ENCODE data around the gene PDE5A.

PDE5A gene

DNA sequence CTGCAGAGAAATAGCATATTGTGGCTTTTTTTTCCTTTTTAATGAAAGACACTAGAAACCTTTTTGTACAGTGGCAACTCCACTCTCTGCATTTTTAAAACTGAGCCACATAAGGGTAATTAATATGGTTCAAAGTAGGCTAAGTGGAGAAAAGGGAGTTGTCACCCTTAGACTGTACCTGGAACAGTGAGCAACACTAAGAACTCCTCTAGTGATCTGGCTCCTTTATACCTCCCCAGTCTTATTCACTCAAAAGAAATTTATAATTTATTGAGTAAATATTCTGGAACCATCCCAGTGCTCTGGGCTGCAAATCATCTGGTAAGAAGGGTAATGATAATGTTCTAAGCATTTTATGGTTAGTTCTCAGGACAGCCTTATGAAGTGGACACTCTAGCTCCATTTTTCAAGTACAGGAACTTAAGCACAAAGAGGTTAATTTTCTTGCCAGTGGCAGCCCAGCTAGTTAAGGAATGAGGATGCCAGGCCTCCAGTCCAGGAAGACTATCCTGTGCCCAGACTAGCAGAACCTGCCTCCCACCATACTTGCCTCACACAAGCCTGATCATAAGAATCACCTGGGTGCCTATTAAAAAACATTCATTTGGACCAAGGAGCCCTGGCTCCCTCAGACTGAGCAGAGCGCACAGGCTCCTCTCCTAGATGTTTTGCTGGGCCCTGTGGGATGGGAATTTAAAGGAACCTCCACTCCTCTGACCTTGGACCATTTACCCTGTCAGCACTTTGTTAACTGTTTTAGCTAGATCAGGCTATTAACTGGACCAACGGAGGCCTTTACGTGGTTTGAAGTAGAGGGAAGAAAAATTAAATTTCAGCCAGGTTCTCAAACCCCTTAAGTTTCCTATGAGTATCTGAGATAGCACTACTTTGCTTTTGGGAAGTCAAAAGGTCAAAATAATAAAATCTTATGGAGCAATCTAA, 102.6 kb downstream of the PDE5A start:
- H3K4me3 ChIP-seq (ENCODE audit: low read depth, low read length) = no peak overlapping the region
- TF ChIP-seq, protein P1, sequence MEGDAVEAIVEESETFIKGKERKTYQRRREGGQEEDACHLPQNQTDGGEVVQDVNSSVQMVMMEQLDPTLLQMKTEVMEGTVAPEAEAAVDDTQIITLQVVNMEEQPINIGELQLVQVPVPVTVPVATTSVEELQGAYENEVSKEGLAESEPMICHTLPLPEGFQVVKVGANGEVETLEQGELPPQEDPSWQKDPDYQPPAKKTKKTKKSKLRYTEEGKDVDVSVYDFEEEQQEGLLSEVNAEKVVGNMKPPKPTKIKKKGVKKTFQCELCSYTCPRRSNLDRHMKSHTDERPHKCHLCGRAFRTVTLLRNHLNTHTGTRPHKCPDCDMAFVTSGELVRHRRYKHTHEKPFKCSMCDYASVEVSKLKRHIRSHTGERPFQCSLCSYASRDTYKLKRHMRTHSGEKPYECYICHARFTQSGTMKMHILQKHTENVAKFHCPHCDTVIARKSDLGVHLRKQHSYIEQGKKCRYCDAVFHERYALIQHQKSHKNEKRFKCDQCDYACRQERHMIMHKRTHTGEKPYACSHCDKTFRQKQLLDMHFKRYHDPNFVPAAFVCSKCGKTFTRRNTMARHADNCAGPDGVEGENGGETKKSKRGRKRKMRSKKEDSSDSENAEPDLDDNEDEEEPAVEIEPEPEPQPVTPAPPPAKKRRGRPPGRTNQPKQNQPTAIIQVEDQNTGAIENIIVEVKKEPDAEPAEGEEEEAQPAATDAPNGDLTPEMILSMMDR (IDR thresholded peaks at IDR 0.05; ENCODE audit: insufficient read depth, low read length, missing control alignments) = no peak
- CTCF ChIA-PET = interaction anchor here (0.6 to 1.7 kb wide), 7 partner anchors 9 to 544 kb away, joined by 3 to 5 read pairs (median 3); partner anchors contain the start of gene PDE5A
- POLR2A ChIA-PET = no interaction called here
- no peak for DNase-seq (ENCODE audit: low read depth, low spot score)

DNA sequence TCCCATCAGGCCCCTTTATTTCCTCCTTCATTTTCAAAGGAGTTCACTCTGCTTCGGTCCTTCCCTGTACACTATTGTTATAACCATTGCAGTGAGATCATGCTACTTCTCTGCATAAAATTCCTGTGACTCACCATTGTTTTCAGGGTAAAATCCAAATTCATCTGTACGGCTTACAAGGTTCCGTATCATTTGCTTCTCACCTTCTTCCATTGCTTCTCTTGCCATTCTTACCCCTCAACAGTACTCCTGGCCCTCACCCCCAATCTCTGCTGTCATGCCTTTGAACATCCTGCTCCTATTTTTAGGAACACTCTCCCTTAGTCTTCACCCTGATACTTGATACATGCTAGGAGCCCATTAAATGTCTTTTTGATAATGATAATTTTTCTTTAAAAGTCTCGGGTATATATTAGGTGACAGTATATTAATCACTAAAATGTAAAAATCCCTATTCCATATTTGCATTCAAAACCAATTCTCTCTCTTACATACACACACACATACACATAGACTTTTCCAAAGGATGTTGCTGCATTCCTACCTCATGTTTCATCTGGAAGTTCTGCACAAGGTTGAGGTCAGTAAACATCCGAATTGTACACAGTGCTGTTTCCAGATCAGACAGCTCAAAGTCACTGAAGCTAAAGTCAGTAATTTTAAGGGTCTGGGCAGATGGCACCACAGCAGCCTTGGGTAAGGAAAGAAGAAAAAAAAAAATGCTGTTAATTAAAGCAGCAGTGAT, 103.4 kb downstream of the PDE5A start:
- ChIA-PET CTCF (interaction anchor here (0.6 to 1.4 kb wide), 4 partner anchors 10 to 402 kb away, joined by 3 to 4 read pairs (median 3); partner anchors contain the start of gene PDE5A), POLR2A (no interaction called here)
- TF ChIP-seq, protein P1 (IDR thresholded peaks at IDR 0.05; ENCODE audit: insufficient read depth, low read length, missing control alignments) = no peak
- DNase-seq (ENCODE audit: low read depth, low spot score) = peak; percentile 57
- H3K4me3 ChIP-seq (ENCODE audit: low read depth, low read length) = no peak overlapping the region

DNA sequence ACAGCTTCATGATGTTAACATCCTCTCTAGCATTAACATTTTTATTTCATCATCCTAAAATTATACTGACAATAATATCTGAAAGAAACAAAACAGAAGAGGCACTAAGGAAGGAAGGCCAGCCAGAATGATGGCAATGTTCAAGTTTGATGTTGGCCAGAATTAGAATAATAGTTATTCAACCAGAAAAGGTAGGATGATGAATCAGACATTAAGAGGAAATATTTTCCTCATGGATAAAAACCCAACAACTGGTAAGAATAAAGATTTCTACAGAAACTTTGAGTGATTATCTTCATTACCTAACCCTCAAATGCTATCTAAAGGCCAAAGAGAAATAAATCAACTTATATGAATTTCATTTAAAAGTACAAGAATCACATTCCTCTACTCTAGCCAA, 105.2 kb downstream of the PDE5A start:
- CTCF ChIA-PET = interaction anchor here (1.4 kb wide), 1 partner anchor 534 kb away, joined by 5 read pairs; no protein-coding TSS in a partner anchor
- TF ChIP-seq, protein P1 (IDR thresholded peaks at IDR 0.05; ENCODE audit: insufficient read depth, low read length, missing control alignments) = no peak
- POLR2A ChIA-PET = no interaction called here
- DNase-seq (ENCODE audit: low read depth, low spot score) = no peak
- no peak overlapping the region for H3K4me3 ChIP-seq (ENCODE audit: low read depth, low read length)

DNA sequence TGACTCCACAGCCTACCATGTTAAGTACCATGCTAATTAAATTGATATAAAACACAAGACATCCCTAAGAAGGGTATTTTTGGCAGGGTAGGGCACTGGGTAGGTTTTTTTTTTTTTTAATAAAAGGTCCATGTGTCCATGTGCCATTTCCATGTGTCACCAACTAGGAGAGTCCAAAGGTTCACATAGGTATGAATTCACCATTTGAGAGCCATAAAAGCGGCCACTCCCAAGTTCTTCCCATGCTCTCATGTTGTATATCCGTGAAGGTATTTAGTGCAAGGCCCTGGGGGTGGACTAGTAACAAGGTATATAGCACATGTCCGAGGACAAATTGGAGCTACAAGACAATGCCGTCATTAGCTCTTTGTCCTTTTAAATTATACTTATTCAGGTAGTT, 107.3 kb downstream of the PDE5A start:
- CTCF ChIA-PET = no interaction called here
- POLR2A ChIA-PET = no interaction called here
- no peak for DNase-seq (ENCODE audit: low read depth, low spot score)
- H3K4me3 ChIP-seq (ENCODE audit: low read depth, low read length) = no peak overlapping the region
- TF ChIP-seq, protein P1 (IDR thresholded peaks at IDR 0.05; ENCODE audit: insufficient read depth, low read length, missing control alignments) = no peak

DNA sequence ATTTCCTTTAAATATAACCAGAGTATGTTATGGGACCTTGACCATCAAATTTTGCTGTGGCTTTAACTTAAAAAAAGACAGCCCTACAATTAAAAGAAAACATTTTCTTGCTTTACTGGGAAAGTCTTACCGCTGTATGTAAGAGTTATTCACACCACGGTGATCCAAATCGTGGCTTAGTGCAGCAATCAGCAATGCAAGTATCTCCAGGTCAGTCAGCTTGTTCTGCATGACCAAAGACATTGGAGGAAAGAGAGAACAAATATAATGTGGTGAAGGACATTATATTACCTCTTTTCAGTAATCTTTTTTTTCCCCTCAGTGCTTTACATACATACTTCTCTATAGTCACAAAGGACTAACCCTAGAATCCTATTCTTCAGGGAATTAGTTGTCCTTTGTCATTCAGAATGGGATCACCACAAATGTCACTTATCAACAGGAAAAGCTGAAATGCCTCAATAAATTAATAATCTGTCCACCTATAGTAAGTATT, 109.6 kb downstream of the PDE5A start:
- TF ChIP-seq, protein P1 (IDR thresholded peaks at IDR 0.05; ENCODE audit: insufficient read depth, low read length, missing control alignments) = no peak
- no peak overlapping the region for H3K4me3 ChIP-seq (ENCODE audit: low read depth, low read length)
- DNase-seq (ENCODE audit: low read depth, low spot score) = no peak
- CTCF ChIA-PET = interaction anchor here (0.6 to 1.1 kb wide), 5 partner anchors 25 to 479 kb away, joined by 3 to 4 read pairs (median 3); no protein-coding TSS in a partner anchor
- POLR2A ChIA-PET = no interaction called here
